ENCODE results near the gene PHPT1.

GRCh38 chr9:136852664-136853595 lies 3.7 kb downstream of the PHPT1 start:
- no peak for TF ChIP-seq CTCF (IDR thresholded peaks at IDR 0.05)
- no peak for TF ChIP-seq POLR2A (IDR thresholded peaks at IDR 0.05)
